ENCODE data around the gene NME3. TPM values are rescaled to one million over a fixed set of nuclear protein-coding genes. Genes with fewer than 3 reads are reported as not detected.

Gene NME3
- polyA plus RNA-seq, 3 donors = 57.7 to 80.2 (median 74.7) TPM

GRCh38 chr16:1763521-1764511 is 7.5 kb downstream of the NME3 start:
- Mint-ChIP-seq H3K27ac (no peak overlapping the region), H3K4me1 (no peaks in the 10 kb centered on the region), H3K9me3 (peaks cover 0 to 2% (median 0%) of the 10 kb centered on the region in 7 donors), H3K36me3 (peaks cover 51 to 88% of the 10 kb centered on the region in 2 donors), H3K27me3 (ENCODE audit: low read depth in 3 of 3) (peaks cover 0 to 3% (median 2%) of the 10 kb centered on the region in 3 donors), H3K4me3 (no peak overlapping the region)
- no peak for TF ChIP-seq CTCF (IDR thresholded peaks at IDR 0.05)
- H3K9me3 ChIP-seq (replicated peaks in 1 of 2; ENCODE audit: control insufficient read depth in 1 of 2, insufficient read depth in 1 of 2, low read length in 2 of 2) = no peaks in the 10 kb centered on the region
- no peak overlapping the region for H3K4me2 ChIP-seq (replicated peaks; ENCODE audit: extremely low read depth, low read length, poor library complexity, severe bottlenecking)
- no peak for DNase-seq
- intact Hi-C loops (cut with micrococcal nuclease) = no loop called here
- no peaks in the 10 kb centered on the region for H3K79me2 ChIP-seq (ENCODE audit: insufficient read depth, low read length)
- WGBS (ENCODE audit: insufficient coverage) = 94% methylated on average over 55 of the region's 81 CpGs
- no peak overlapping the region for H3K4me3 ChIP-seq (replicated peaks in 1 of 3; ENCODE audit: low read depth in 2 of 3, low read length in 3 of 3)
- H3K27ac ChIP-seq (ENCODE audit: low read depth in 1 of 2, low read length in 2 of 2) = no peak overlapping the region
- no peaks in the 10 kb centered on the region for H3K4me1 ChIP-seq (ENCODE audit: control insufficient read depth in 1 of 2, insufficient read depth in 2 of 2, low read length in 2 of 2)
- H2AFZ ChIP-seq (ENCODE audit: insufficient read depth, low read depth, low read length, poor library complexity, severe bottlenecking) = no peak overlapping the region
- H3K9ac ChIP-seq (ENCODE audit: insufficient read depth, low read length, poor library complexity, severe bottlenecking) = no peak overlapping the region
- H4K20me1 ChIP-seq (ENCODE audit: insufficient read depth, low read length) = peaks cover 22% of the 10 kb centered on the region
- no peaks in the 10 kb centered on the region for H3K27me3 ChIP-seq (ENCODE audit: control insufficient read depth in 2 of 2, insufficient read depth in 2 of 2, low read length in 2 of 2)
- peaks cover 92 to 95% of the 10 kb centered on the region in 2 donors for H3K36me3 ChIP-seq (replicated peaks in 1 of 2; ENCODE audit: control insufficient read depth in 1 of 2, insufficient read depth in 2 of 2, low read length in 2 of 2)

GRCh38 chr16:1762879-1763520 is 8.3 kb downstream of the NME3 start:
- peak overlapping the region in 1 of 7 donors; percentile 26 for H3K27ac Mint-ChIP-seq
- H2AFZ ChIP-seq (ENCODE audit: insufficient read depth, low read depth, low read length, poor library complexity, severe bottlenecking) = no peak overlapping the region
- H3K4me3 ChIP-seq (replicated peaks in 1 of 3; ENCODE audit: low read depth in 2 of 3, low read length in 3 of 3) = no peak overlapping the region
- H3K4me1 Mint-ChIP-seq = no peaks in the 10 kb centered on the region
- H3K36me3 Mint-ChIP-seq = peaks cover 49 to 85% of the 10 kb centered on the region in 2 donors
- peaks cover 0 to 2% (median 0%) of the 10 kb centered on the region in 7 donors for H3K9me3 Mint-ChIP-seq
- H3K9me3 ChIP-seq (replicated peaks in 1 of 2; ENCODE audit: control insufficient read depth in 1 of 2, insufficient read depth in 1 of 2, low read length in 2 of 2) = no peaks in the 10 kb centered on the region
- no peak overlapping the region for H3K27ac ChIP-seq (ENCODE audit: low read depth in 1 of 2, low read length in 2 of 2)
- no peak for DNase-seq
- no peaks in the 10 kb centered on the region for H3K27me3 ChIP-seq (ENCODE audit: control insufficient read depth in 2 of 2, insufficient read depth in 2 of 2, low read length in 2 of 2)
- peaks cover 91 to 95% of the 10 kb centered on the region in 2 donors for H3K36me3 ChIP-seq (replicated peaks in 1 of 2; ENCODE audit: control insufficient read depth in 1 of 2, insufficient read depth in 2 of 2, low read length in 2 of 2)
- H3K4me2 ChIP-seq (replicated peaks; ENCODE audit: extremely low read depth, low read length, poor library complexity, severe bottlenecking) = no peak overlapping the region
- intact Hi-C loops (cut with micrococcal nuclease) = no loop called here
- H3K79me2 ChIP-seq (ENCODE audit: insufficient read depth, low read length) = no peaks in the 10 kb centered on the region
- 95% methylated on average over 18 of the region's 24 CpGs for WGBS (ENCODE audit: insufficient coverage)
- peaks cover 15% of the 10 kb centered on the region for H4K20me1 ChIP-seq (ENCODE audit: insufficient read depth, low read length)
- H3K4me3 Mint-ChIP-seq = no peak overlapping the region
- no peak overlapping the region for H3K9ac ChIP-seq (ENCODE audit: insufficient read depth, low read length, poor library complexity, severe bottlenecking)
- H3K27me3 Mint-ChIP-seq (ENCODE audit: low read depth in 3 of 3) = peaks cover 0 to 3% (median 2%) of the 10 kb centered on the region in 3 donors
- TF ChIP-seq CTCF (IDR thresholded peaks at IDR 0.05) = no peak
- H3K4me1 ChIP-seq (ENCODE audit: control insufficient read depth in 1 of 2, insufficient read depth in 2 of 2, low read length in 2 of 2) = no peaks in the 10 kb centered on the region

Data from CD14-positive monocyte (primary cell).